Measurements from ENCODE around the gene G0S2. TPM values are rescaled to one million over a fixed set of nuclear protein-coding genes. Genes with fewer than 3 reads are reported as not detected.

G0S2 gene
- polyA plus RNA-seq, 1 donor from 2014 or later, result 0.33 TPM

- Histone ChIP-seq H3K4me3 (ENCODE audit: low read length) (no peak overlapping the region), H3K9me3 (ENCODE audit: low read length) (no peaks in the 10 kb centered on the region), H4K20me1 (ENCODE audit: insufficient read depth) (no peaks in the 10 kb centered on the region), H3K79me2 (replicated peaks; ENCODE audit: insufficient read depth, low read length) (no peaks in the 10 kb centered on the region), H3F3A (ENCODE audit: insufficient read depth, low read length, poor library complexity, severe bottlenecking) (no peaks in the 10 kb centered on the region), H3K36me3 (ENCODE audit: insufficient read depth, low read length) (no peaks in the 10 kb centered on the region), H2AFZ (ENCODE audit: low read depth, low read length) (no peak overlapping the region), H3K9ac (ENCODE audit: low read length) (no peak overlapping the region), H3K27ac (ENCODE audit: low read length) (no peak overlapping the region), H3K4me2 (ENCODE audit: low read length) (no peak overlapping the region), H3K27me3 (ENCODE audit: insufficient read depth, low read depth, low read length) (peaks cover 50% of the 10 kb centered on the region), H3K9me2 (ENCODE audit: insufficient read depth, low read length) (no peaks in the 10 kb centered on the region)
- TF ChIP-seq, protein P1, sequence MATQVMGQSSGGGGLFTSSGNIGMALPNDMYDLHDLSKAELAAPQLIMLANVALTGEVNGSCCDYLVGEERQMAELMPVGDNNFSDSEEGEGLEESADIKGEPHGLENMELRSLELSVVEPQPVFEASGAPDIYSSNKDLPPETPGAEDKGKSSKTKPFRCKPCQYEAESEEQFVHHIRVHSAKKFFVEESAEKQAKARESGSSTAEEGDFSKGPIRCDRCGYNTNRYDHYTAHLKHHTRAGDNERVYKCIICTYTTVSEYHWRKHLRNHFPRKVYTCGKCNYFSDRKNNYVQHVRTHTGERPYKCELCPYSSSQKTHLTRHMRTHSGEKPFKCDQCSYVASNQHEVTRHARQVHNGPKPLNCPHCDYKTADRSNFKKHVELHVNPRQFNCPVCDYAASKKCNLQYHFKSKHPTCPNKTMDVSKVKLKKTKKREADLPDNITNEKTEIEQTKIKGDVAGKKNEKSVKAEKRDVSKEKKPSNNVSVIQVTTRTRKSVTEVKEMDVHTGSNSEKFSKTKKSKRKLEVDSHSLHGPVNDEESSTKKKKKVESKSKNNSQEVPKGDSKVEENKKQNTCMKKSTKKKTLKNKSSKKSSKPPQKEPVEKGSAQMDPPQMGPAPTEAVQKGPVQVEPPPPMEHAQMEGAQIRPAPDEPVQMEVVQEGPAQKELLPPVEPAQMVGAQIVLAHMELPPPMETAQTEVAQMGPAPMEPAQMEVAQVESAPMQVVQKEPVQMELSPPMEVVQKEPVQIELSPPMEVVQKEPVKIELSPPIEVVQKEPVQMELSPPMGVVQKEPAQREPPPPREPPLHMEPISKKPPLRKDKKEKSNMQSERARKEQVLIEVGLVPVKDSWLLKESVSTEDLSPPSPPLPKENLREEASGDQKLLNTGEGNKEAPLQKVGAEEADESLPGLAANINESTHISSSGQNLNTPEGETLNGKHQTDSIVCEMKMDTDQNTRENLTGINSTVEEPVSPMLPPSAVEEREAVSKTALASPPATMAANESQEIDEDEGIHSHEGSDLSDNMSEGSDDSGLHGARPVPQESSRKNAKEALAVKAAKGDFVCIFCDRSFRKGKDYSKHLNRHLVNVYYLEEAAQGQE (IDR thresholded peaks at IDR 0.05; ENCODE audit: borderline replicate concordance), result no peak
- TF ChIP-seq EP300 (conservative IDR thresholded peaks at IDR 0.05; ENCODE audit: poor library complexity, severe bottlenecking) (no peak), MXI1 (conservative IDR thresholded peaks at IDR 0.05; ENCODE audit: poor library complexity, severe bottlenecking) (no peak), POLR2AphosphoS5 (IDR thresholded peaks at IDR 0.05) (no peak), CTCF (IDR thresholded peaks at IDR 0.05; ENCODE audit: poor library complexity, severe bottlenecking) (no peak), SMC3 (conservative IDR thresholded peaks at IDR 0.05; ENCODE audit: poor library complexity) (no peak), TAF1 (IDR thresholded peaks at IDR 0.05; ENCODE audit: low read depth) (no peak), RAD21 (conservative IDR thresholded peaks at IDR 0.05) (no peak), EZH2 (IDR thresholded peaks at IDR 0.05; ENCODE audit: borderline replicate concordance, insufficient read depth, low read length, poor library complexity, severe bottlenecking) (no peak)
Observed at GRCh38 chr1:209672705-209673630, 2.2 kb upstream of the G0S2 start.

- H2AFZ ChIP-seq (ENCODE audit: low read depth, low read length), result no peak overlapping the region
- no peak overlapping the region for H3K9ac ChIP-seq (ENCODE audit: low read length)
- no peaks in the 10 kb centered on the region for H3K9me3 ChIP-seq (ENCODE audit: low read length)
- H3K27me3 ChIP-seq (ENCODE audit: insufficient read depth, low read depth, low read length), result peaks cover 50% of the 10 kb centered on the region
- no peak overlapping the region for H3K4me3 ChIP-seq (ENCODE audit: low read length)
- no peaks in the 10 kb centered on the region for H4K20me1 ChIP-seq (ENCODE audit: insufficient read depth)
- no peak overlapping the region for H3K27ac ChIP-seq (ENCODE audit: low read length)
- no peaks in the 10 kb centered on the region for H3F3A ChIP-seq (ENCODE audit: insufficient read depth, low read length, poor library complexity, severe bottlenecking)
- H3K36me3 ChIP-seq (ENCODE audit: insufficient read depth, low read length), result no peaks in the 10 kb centered on the region
- no peak for TF ChIP-seq CTCF (IDR thresholded peaks at IDR 0.05; ENCODE audit: poor library complexity, severe bottlenecking)
- TF ChIP-seq EP300 (conservative IDR thresholded peaks at IDR 0.05; ENCODE audit: poor library complexity, severe bottlenecking), result no peak
- TF ChIP-seq POLR2AphosphoS5 (IDR thresholded peaks at IDR 0.05), result no peak
- TF ChIP-seq TAF1 (IDR thresholded peaks at IDR 0.05; ENCODE audit: low read depth), result no peak
- TF ChIP-seq RAD21 (conservative IDR thresholded peaks at IDR 0.05), result no peak
- no peak for TF ChIP-seq SMC3 (conservative IDR thresholded peaks at IDR 0.05; ENCODE audit: poor library complexity)
- no peak for TF ChIP-seq EZH2 (IDR thresholded peaks at IDR 0.05; ENCODE audit: borderline replicate concordance, insufficient read depth, low read length, poor library complexity, severe bottlenecking)
- H3K79me2 ChIP-seq (replicated peaks; ENCODE audit: insufficient read depth, low read length), result no peaks in the 10 kb centered on the region
- H3K4me2 ChIP-seq (ENCODE audit: low read length), result no peak overlapping the region
- H3K9me2 ChIP-seq (ENCODE audit: insufficient read depth, low read length), result no peaks in the 10 kb centered on the region
Observed at GRCh38 chr1:209673631-209674417, 1.4 kb upstream of the G0S2 start.

All from neural cell (in vitro differentiated cells).